NCI-H2081 treated with DMSO at 0.1 percent for 48 hours (cell line): ENCODE results near the gene UNC13D.

Experiments used
- DNase-seq: peaks from one replicate; lab custom pipeline; 2025; lab: John Stamatoyannopoulos, UW

The UNC13D gene

DNA sequence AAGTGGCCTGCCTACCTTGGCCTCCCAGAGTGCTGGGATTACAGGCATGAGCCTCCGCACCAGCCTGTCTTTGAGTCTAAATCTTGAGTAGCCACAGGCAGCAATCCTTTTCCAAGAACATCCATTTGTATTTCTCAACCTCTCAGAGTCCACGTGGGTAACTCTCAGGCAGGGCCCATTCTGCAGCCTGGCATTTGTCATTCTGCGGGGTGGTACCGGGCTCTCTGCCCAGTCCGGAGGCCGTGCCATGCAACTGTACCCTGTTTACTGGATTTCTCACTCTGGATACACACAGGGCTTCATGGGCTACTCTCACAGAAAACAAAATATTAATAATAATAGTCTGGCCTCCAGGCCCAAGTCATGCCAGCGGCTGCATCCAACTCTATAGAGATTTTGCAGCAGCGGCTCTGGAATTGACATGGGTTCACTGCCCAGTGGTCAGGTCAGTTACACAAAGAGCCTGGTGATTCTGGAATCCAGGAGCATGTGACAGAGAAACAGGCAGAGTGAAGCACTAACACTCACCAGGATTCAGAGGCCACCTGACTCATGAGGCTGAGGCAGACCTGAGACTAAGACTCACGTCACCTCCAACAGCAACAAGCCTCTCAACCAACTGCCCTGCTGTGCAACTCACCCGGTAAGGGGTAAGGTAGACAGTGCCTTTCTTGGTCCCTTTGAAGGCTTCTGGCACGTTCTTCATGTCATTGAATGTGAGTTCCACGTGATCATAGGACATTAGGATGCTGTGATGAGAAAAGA lies 6.9 kb upstream of the UNC13D start:
- no peak for DNase-seq

- no peak for DNase-seq
Measured at GRCh38 chr17:75849724-75850123, 5.5 kb upstream of the UNC13D start.

- no peak for DNase-seq
Measured at GRCh38 chr17:75849279-75849646, 5.1 kb upstream of the UNC13D start.

DNA sequence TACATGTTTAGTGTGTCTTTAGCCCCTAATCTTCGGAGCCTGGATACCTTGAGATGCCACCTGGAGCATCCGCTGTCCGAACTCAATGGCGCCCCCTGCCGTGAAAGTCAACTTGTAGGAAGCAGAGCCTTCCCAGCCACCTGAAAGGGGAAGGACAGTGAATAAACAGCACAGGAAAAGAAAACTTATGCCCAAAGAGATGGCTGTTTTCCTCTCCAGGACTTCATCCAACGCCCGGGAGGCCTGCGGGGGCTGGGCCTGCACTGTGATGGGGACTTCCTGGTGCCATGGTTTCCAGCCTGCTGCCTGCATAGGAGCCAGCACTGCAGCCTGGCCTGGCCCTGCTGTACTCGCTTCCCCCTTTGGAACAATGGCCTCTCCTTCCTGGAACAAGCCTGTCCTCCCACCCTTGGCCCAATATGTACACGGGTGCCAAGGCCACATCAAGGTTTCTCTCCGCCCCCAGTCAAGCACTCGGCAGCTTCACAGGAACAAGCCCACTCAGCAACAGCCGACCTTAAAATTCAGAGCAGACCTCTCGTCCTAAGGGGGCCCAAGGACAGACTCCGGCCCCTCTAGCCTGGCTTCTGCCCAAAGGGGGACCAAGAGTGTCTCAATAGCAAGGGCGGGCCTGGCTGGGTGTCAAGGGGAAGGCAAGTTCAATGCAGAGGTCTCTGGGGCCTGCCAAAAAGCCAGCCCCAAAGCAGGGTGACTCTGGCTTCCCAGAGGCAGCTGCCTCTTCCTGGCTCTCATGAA lies 4.5 kb upstream of the UNC13D start:
- DNase-seq = no peak

GRCh38 chr17:75847614-75848522 lies 3.7 kb upstream of the UNC13D start:
- no peak for DNase-seq

DNA sequence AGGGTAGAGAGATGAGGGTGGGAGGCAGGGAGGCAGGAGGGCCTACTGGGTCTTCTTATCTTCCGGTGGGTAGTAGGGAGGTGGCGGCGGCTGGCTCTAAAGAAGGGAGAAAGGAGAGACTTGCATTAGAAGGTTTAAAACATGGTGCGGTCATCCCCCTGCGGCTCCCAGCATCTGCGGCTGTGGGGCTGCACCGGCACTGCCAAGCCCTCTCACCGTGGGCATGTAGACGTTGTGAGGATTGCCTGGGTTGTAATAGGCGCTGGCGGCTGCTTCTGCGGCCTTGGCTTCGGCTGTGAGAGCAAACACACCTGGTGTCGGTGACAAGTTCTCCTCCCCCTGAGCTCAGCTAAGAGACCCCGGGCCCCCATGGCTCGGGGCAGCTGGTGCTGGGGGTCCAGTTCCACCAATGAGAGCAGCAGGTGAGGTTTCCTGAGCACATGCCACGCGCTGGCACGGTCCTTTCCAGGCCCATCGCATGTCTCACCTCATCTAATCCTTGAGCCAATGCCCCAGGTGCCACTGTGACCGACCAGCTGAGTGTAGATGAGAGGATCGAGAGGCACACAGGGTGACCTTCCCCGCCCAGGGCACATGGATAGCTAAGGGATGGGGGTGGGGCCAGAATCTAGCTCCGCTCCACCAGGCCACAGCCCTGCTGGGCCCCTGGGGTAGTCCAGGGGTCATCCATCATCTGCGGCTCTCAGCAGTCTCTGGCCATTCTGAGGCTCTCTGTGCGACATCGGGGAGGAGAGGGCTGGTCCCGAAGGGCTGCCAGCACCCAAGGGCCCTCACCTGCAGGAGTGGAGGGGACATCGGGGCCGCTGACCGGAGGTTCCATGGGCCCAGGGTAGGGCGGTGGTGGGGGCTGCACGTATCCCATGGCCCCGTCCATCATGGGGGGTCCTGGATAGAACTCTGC lies 2.7 kb upstream of the UNC13D start:
- DNase-seq = no peak

DNA sequence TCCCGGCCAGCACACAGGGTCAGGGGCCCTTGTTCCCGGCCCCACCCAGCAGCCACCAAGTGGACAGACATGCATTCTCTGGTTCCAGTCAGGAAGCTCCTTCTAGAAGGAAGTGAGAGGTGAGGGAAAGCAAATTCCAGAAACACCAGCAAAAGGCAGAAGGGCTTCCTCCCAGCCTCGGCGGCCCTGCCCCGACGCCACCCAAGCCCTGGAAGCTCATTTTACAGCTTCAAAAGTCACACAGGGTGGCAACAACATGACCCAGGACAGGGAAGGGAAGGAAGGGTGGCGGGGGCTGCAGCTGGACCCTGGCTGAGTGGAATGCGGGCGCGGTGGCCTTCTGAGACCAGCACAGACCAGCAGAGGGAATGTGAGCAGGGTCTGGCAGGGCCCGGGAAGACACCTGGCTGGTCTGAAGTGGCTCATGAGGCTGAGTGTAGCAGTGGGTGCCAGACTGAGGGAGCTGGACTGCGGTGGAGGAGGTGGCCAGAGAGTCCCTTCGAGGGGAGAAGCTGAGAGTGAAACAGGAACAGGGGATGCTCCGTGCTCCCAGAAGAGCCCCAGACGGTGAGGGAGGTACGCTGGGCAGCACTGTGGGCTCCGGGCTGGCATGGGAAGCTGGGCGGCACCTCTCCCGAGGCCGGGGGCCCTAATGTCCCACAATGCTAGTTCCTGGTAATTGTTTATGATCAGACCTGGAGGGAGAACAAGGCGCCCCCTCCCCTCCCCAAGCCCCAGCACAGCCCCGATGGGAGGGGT lies 1.9 kb upstream of the UNC13D start:
- DNase-seq = no peak

DNA sequence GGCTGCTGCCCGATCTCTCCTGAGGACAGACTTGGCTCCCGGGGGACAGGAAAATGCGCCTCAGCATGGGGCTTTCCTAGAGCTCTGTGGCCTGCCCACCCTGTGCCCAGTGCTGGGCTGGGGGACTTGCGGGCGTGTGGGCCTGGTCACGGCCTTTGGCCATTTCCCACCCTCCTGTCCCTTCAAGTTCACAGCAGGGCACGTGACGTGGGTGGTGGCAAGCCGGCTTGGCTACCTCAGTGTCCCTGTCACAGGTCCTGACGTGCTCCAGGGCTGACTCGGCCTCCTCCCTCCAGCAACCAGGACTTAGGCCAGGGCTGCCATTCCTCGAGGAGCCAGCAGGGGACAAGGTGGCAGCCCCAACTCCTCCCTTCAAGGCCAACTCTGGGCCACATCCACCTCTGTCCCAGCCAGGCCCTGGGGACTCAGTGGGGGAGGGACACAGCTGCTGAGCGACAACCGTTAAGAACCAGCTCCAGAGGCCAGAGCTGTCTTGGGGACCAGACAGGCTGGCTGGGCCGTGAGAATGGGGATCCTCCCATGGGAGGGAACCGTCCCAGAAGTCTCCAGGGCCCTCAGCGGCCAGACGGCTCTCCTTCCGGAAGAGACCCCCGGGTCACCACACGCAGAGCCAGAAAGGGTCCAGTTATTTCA lies 981 bp upstream of the UNC13D start:
- no peak for DNase-seq

GRCh38 chr17:75844530-75845057 lies 390 bp upstream of the UNC13D start:
- DNase-seq = no peak

DNA sequence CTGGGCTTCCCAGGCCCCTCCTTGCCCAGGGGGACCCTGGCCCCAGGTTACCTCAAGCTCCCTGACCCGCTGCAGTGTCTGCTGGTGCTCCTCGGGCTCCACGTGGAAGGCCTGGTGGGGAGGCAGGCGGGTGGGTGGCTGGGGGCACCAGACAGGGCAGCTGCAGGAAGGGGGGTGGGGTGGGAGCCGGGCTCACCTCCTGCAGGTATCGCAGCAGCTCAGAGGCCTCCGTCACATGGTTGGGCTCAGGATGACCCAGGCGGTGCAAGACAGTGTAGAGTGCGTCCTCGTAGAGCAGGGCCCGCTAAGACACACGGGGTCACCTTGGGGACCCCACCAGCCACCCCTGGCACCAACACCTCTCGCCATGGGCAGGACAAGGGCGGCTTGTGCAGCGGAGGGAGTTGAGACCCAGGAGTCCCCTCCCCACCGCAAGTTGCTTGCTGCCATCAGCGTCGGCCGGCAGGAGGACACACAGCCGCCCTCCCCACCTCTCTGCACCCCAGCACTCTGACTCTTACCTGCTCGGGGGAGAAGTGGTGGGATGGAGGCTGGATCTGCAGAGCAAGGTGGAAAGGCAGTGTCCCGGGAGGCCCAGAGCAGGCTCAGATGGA lies 1.1 kb downstream of the UNC13D start:
- no peak for DNase-seq

DNA sequence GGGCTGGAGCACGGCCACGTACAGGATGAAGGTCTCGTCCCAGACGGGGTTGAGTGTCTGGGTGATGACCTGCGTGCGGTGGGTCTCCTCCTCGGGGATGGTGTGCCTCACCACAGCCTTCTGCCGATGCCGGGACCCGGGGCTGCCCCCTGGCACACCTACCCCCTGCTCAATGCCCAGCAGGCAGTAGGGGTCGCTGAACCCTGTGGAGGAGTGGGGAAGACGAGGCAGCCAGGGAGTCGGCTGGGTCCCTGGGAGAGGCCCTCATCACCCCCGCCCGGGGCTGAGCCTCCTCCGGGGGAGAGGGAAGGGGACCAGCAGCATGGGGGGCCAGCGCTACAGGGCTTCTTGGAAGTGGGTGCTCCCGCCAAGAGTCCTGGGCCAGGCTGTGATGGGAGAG lies 1.8 kb downstream of the UNC13D start:
- DNase-seq = no peak

DNA sequence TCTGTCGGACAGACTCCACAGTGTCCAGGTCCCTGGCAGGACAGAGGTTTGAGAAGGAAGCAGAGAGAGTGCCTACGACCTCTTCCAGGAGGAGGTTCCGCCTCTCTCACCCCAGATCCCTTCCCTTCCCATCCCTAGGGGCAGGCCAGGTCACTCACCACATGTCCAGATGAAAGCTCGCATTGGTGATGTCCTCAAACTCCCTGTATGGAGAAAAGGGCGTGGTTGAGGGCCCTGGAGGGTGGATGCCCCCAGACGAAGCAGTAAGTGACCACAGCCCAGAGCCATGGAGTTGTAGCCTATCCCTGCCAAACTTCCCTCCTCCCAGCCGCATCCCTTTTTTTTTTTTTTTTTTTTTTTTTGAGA lies 3.4 kb downstream of the UNC13D start:
- DNase-seq = no peak

DNA sequence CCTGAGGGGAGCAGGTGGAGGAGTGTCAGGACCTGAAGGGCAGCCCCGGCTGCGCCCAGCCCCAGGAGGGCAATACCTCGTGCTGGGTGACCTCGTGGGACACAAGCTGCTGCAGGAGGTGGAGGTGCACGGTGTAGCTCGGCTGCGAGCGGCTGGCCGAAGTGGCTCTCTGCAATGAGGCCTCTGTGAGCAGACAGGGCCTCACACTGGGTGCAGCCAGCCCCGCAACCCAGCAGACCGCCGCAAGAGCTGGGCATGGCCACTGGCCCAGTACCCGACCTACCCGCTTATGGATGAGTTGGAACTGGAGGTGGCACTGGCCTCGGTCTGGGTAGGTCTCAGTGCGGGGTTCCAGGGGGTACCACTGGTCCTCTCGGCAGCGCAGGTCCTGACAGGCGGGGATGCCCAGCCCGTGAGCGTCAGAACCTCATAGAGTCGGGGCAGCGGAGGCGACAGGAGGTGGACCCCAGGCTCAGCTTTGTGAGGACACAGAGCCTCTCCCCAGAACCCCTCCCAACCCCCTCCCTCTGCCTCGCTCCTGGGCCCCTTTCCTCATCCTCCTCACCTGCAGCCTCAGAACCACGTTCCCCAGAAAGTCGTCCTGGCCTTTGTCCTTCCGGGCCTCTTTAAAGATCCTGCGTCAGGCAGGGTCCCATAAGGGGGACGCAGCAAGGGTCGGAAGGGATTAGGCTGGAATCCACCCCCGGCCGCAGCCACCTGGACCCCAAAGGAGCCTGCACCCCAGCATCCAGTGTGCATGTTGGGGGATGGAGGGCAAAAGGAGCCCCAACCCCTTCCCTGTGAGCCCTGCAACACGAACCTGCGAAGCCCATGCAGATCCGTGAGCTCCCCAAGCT lies 4.0 kb downstream of the UNC13D start:
- no peak for DNase-seq

DNA sequence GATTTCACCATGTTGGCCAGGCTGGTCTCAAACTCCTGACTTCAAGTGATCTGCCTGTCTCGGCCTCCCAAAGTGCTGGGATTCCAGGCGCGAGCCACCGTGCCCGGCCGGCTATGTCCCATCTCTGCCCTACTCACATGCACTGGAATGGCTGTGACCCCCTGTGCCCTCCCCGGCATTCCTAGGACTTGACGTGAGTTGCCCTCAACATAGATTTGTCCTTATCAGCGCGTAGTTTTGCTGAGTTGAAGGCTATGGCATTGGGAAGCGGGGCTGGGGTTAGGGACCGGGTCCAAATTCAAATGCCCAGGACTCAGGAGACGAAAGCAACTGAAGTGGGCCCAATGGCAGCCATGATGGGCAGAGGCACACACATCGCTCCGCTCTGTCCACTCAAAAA lies 5.8 kb downstream of the UNC13D start:
- DNase-seq = no peak

- DNase-seq = no peak
Measured at GRCh38 chr17:75837899-75838298, 6.3 kb downstream of the UNC13D start.

- DNase-seq = no peak
Measured at GRCh38 chr17:75836605-75837004, 7.6 kb downstream of the UNC13D start.

DNA sequence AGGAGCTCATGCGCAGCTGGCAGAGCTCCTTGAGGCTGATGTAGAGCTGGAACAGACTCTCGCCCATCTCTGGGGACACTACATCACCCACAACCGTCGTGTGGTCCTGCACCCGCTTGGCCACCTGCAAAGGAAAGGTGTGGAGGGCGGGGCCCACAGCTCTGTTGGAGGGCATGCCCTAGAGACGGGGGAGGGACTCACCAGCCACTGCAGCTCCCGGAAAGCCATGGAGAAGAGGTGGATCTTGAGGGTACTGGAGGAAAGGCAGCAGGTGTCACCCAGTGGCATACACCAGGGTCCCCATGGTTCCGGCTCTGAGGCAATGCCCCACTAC lies 8.6 kb downstream of the UNC13D start:
- DNase-seq = no peak

- DNase-seq = no peak
Measured at GRCh38 chr17:75834928-75835653, 9.1 kb downstream of the UNC13D start.
